Measurements from ENCODE around the gene FOXP1.

Gene FOXP1

DNA sequence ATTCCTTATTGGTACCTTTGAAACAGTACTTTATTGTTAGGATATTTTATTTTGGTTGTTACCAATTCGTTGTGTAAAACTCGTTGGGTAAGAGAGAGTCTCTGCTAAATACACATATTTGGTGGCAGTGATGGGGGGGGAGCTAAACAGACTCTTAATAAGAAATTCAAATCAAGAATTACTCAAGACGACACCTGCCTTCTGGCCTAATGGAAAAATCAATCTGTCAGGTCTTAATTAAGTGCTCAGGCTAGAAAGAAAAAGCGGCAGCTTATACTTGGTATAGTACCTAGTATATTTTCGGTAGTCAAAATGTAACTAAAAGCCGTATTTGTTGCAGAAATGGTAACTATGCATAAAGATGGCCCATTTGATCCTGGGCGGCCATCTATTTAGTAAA is 18.2 kb downstream of the FOXP1 start:
- DNase-seq (ENCODE audit: low spot score) (no peak), FAIRE-seq (no peak)

- FAIRE-seq = peak; percentile 89
- DNase-seq (ENCODE audit: low spot score) = peak; percentile 66
Measured at GRCh38 chr3:71564361-71564760, 19.2 kb downstream of the FOXP1 start.

DNA sequence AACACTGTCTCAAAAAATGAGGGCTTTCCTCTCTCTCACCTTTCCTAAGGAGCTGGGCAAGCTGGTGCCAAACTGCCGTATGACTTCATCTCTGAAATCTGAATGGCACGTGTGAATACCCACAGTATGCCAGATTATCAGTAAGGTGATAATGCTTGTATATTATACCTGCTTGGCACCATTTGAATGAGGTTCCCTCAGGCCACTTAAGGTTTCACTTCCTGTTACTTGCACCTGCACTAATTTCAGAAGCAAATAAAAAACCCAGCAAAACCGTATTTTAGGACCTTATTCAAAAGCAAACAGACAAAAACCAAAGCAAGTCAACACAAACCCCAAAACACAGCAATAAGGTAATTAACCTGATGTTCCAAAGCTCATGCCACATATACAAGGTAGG is 19.7 kb downstream of the FOXP1 start:
- DNase-seq (ENCODE audit: low spot score) (no peak), FAIRE-seq (no peak)

GRCh38 chr3:71562938-71563337 is 20.6 kb downstream of the FOXP1 start:
- no peak for DNase-seq (ENCODE audit: low spot score)
- no peak for FAIRE-seq

DNA sequence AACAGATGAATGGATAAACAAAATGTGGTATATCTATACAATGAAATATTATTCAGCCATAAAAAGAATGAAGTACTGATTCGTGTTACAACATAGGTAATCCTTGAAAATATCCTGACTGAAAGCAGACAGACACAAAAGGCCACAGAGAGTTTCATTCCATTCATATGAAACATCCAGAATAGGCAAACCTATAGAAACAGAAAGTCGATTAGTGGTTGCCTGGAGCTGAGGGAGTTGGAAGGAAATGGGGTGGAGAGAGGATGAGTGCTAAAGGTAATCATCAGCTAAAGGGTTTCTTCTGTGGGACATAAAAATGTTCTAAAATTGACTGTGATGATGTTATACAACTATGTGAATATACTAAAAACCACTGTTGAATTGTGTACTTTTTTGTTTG is 22.9 kb downstream of the FOXP1 start:
- DNase-seq (ENCODE audit: low spot score) = peak; percentile 89
- FAIRE-seq = peak; percentile 94

- DNase-seq (ENCODE audit: low spot score) = no peak
- FAIRE-seq = no peak
Measured at GRCh38 chr3:71559578-71560162, 23.9 kb downstream of the FOXP1 start.

- FAIRE-seq (no peak), DNase-seq (ENCODE audit: low spot score) (no peak)
Measured at GRCh38 chr3:71559021-71559420, 24.5 kb downstream of the FOXP1 start.

- FAIRE-seq = peak; percentile 24
- no peak for DNase-seq (ENCODE audit: low spot score)
Measured at GRCh38 chr3:71554649-71555048, 28.9 kb downstream of the FOXP1 start.

DNA sequence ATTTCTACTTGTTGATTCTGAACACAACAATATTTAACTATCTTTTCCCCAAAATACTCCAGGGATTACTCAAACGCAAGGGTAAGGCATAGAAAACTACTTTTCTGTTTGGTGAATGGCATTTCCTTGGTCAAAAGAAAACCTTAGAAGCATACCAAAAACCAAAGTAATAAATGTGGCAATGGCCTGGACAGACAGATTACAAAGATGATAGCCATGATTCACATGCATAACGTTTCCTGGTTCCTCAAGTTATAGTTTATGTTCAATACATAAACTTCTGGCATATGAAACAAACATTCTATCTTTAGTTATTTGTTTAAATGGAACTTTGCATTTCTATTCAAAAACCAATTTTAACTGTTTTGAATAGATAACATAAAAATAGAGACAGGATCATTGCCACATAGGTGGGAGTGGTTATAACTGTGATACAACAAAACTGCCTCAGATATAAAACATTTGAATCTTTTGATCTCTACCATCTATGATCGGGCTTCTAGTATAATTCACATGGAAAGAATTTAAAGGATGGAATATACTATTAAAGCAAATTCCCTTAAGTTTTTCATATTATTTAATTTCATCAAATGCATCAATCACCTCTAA is 32.1 kb downstream of the FOXP1 start:
- peak; percentile 49 for DNase-seq (ENCODE audit: low spot score)
- FAIRE-seq = peak; percentile 94

GRCh38 chr3:71549951-71550350 is 33.6 kb downstream of the FOXP1 start:
- DNase-seq (ENCODE audit: low spot score) (no peak), FAIRE-seq (no peak)

DNA sequence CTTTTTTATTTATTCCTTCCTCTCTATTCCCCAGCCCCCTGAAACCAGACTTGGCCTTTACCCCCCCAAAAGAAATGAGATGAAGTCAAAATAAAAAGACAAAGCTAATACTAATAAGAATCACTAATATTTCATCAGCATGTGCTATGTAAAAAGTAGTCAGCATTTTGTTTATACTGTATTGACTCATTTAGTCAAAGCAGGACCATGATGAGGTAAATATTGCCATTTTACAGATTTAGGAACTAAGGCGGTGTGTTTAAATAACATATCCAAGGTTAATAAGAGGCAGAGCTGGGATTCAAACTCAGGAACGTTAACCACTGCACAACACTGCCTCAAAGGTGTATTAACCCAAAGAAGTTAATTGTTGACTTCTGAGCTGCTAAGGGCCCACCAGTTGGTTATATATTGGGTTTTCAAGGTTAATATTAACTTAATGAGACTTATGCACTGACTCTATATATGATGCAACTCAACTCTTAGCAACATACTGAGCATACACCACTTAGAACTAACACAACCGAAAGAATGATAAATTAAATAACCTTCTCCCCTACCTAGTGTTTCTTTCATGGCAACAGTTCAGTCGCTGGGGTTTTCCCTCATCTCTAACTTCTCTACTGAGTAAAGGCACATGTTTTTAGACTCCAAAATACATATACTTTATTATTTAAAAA is 34.7 kb downstream of the FOXP1 start:
- DNase-seq (ENCODE audit: low spot score) (peak; percentile 93), FAIRE-seq (peak; percentile 98)

DNA sequence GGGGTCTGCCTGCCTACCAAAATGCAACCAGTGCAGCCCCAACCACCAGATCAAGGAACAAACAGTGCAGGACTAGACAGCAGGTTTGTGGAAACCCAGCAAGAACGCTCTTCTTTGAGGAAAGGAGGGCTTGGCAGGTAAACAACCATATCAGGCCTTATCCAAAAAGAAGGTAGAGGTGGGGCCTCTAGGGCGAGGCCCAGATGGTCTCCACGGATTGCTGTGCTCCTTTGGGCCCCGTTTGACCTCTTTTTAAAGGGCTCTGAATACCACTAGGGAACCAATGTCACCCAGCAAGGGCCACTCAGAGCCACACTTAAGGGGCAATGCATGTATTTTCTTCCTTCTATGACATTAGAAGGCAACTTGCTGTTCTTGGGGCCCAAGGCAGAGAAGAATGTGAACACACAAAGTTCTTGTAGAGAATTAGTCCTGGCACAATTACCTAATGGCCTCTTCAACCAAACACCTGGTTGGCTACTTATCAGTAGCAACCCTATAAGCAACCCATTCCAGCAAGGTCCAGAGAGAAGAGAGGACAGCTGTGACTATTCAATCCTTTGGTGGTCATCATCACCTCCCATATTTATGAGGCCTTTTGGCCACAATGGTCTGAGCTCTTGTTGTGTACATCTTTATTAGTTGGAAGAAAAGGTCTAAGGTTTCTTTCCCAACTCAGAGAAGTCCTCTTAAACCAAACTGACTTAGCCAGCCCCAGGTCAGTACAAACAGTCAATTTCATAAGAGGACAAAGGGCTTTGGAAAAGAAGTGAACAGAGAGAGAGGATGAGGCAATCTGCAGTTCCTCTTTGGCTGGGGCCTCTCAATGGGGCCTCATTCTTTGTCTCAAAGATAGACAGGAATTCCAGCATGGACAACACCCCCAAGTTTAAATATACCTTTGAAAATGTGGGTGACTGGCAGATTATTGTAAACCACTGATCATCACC is 36.0 kb downstream of the FOXP1 start:
- FAIRE-seq = no peak
- DNase-seq (ENCODE audit: low spot score) = no peak

- FAIRE-seq (no peak), DNase-seq (ENCODE audit: low spot score) (no peak)
Measured at GRCh38 chr3:71546821-71547220, 36.7 kb downstream of the FOXP1 start.

DNA sequence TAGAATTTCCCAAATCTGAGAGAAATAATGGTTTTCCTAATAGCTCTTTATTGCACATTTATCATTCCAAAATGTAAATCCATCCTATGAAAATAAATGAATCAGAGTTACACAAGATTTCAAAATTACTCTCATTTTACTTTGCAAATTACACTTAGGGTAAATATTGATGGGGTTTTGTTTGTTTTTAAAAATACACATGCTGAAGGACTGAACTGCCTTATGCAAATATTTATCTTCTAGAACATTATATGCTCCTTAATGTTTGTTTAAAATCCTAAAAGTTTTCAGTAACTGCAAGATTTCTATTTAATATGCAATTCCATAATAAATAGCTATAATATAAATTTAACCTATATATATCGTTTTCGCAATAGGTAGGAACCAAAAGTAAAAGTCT is 38.2 kb downstream of the FOXP1 start:
- FAIRE-seq (no peak), DNase-seq (ENCODE audit: low spot score) (no peak)

DNA sequence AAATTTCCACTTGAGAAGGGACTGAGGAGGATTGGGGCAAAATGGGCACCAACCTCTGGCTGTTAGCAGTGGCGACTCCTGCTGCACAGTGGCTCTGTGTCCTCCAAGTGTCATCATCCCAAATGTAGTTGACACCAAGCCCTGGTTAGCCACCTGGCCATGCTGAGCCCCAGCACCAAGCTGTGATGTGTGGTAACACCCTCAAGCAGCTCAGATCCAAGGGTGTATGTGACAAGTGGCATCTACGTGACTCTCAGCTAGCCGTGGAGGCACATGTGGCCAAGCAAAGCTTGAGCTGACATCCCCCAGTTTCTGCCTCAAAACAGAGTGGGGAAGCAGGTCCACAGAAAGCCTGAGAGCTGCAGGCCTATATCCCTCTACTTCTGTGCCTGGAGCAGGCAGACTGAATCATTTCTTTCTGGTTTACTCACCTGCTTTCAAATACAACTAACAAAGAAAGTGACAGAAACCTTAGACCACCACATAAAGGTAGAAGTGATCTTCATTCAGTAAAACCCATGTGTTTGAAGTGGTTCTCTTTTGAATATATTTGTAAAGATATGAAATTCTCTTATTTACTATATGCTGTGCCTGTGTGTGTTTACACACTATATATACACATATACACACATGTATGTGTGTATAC is 40.0 kb downstream of the FOXP1 start:
- DNase-seq (ENCODE audit: low spot score) (no peak), FAIRE-seq (no peak)

- no peak for FAIRE-seq
- DNase-seq (ENCODE audit: low spot score) = peak; percentile 49
Measured at GRCh38 chr3:71542521-71543370, 40.8 kb downstream of the FOXP1 start.

DNA sequence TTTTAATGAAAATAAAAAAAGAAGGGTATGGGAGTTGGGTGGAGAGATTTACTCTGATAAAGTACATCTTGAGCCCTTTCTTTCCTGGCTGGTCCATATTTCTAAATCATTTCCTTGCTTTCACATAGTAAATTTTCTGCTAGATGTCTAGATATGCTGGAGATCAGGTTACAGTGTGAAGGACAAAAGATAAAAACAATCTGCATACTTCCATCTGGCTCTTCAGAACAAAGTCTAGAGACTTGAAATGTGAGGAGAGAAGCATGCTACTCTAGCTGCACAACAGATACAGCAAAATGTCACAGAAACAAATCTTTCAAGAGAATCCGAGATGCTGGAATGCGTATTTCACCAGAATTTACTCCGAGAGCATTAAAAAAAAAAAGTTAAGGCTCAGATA is 42.2 kb downstream of the FOXP1 start:
- DNase-seq (ENCODE audit: low spot score) = no peak
- FAIRE-seq = no peak

GRCh38 chr3:71537211-71537611 is 46.3 kb downstream of the FOXP1 start:
- FAIRE-seq = peak; percentile 97
- peak; percentile 95 for DNase-seq (ENCODE audit: low spot score)

GRCh38 chr3:71536376-71536965 is 47.1 kb downstream of the FOXP1 start:
- peak; percentile 87 for FAIRE-seq
- DNase-seq (ENCODE audit: low spot score) = peak; percentile 73

GRCh38 chr3:71533588-71533987 is 49.9 kb downstream of the FOXP1 start:
- DNase-seq (ENCODE audit: low spot score) (no peak), FAIRE-seq (no peak)

Data from RCC 7860 (cell line).